Measurements from ENCODE around the gene DISP3. TPM values are rescaled to one million over a fixed set of nuclear protein-coding genes. Genes with fewer than 3 reads are reported as not detected.

The DISP3 gene
- total RNA-seq, 1 donor from 2014 or later, result 0.12 TPM

GRCh38 chr1:11474826-11475225 lies 4.1 kb upstream of the DISP3 start:
- DNase-seq (no peak), ATAC-seq (no peak)
- Histone ChIP-seq H3K36me3 (no peaks in the 10 kb centered on the region), H3K4me3 (no peak overlapping the region), H3K4me1 (peaks cover 15% of the 10 kb centered on the region), H3K27me3 (ENCODE audit: low read depth) (peaks cover 46% of the 10 kb centered on the region), H3K9me3 (no peaks in the 10 kb centered on the region), H3K27ac (no peak overlapping the region)
- TF ChIP-seq CTCF (IDR thresholded peaks at IDR 0.05), result no peak
- intact Hi-C loops (cut with DNase I), result no loop called here

DNA sequence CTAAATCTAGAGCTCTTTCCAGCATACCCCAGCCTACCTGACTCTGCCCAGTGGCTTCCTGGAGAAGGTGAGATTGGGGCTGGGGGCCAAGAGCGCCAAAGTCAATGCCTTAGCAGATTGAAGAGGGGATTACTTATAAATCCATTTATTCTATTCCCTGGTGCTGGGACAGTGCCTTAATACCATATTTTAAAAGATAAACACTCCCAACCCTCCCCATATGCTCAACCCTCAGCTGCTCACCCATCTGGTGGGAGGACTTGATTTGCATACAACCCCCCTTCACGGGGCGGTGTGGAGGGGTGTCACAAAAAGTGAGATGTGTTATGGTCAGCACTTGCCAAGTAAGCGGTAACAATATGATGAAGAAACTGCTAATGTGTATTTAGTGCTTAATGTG lies 3.2 kb upstream of the DISP3 start:
- Histone ChIP-seq H3K27me3 (ENCODE audit: low read depth) (peaks cover 55% of the 10 kb centered on the region), H3K4me3 (no peak overlapping the region), H3K9me3 (no peaks in the 10 kb centered on the region), H3K27ac (no peak overlapping the region), H3K36me3 (no peaks in the 10 kb centered on the region), H3K4me1 (peaks cover 18% of the 10 kb centered on the region)
- TF ChIP-seq CTCF (IDR thresholded peaks at IDR 0.05), result no peak
- intact Hi-C loops (cut with DNase I), result no loop called here
- DNase-seq (no peak), ATAC-seq (no peak)

DNA sequence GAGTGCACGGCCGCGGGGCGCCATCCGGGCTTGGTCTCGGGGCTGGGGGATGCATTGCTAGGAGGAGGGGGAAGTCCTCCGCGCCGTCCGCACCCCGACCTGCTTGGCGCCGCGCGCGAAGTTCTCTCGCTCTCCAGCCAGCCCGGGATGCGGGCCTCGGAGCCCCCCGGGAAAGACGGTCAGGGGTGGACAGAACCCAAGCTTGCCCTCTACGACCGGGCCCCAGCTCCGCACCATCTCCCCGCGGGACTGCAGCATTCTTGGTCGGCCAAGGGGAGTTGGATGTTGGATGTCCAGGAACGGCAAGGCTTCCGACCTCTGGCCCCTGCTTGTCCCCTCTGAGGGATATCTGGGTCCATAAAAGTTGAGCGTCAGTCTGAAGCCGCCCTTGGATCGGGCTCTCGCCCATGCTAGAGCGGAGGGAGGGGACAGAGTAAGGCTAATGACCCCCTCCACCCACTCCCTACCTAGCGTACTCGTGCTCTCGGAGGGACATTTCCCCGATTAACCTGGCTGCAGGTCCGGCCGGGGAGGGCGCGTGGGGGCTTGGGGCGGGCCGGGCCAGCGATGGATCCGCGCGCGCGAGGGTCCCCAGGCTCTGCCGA lies 522 bp downstream of the DISP3 start:
- DNase-seq, result no peak
- no peaks in the 10 kb centered on the region for H3K9me3 ChIP-seq
- peak overlapping the region; percentile 61 for H3K4me3 ChIP-seq
- intact Hi-C loops (cut with DNase I), result no loop called here
- peaks cover 18% of the 10 kb centered on the region for H3K4me1 ChIP-seq
- H3K36me3 ChIP-seq, result no peaks in the 10 kb centered on the region
- TF ChIP-seq CTCF (IDR thresholded peaks at IDR 0.05), result no peak
- ATAC-seq, result peak; percentile 6 to 8
- no peak overlapping the region for H3K27ac ChIP-seq
- H3K27me3 ChIP-seq (ENCODE audit: low read depth), result peaks cover 83% of the 10 kb centered on the region

- Histone ChIP-seq H3K9me3 (no peaks in the 10 kb centered on the region), H3K4me1 (peaks cover 18% of the 10 kb centered on the region), H3K36me3 (no peaks in the 10 kb centered on the region), H3K27me3 (ENCODE audit: low read depth) (peaks cover 73% of the 10 kb centered on the region), H3K27ac (no peak overlapping the region), H3K4me3 (no peak overlapping the region)
- intact Hi-C loops (cut with DNase I), result no loop called here
- no peak for TF ChIP-seq CTCF (IDR thresholded peaks at IDR 0.05)
- no peak for ATAC-seq
- no peak for DNase-seq
Observed at GRCh38 chr1:11481019-11481418, 2.1 kb downstream of the DISP3 start.

- Histone ChIP-seq H3K4me3 (no peak overlapping the region), H3K36me3 (no peaks in the 10 kb centered on the region), H3K9me3 (no peaks in the 10 kb centered on the region), H3K4me1 (peaks cover 18% of the 10 kb centered on the region), H3K27ac (no peak overlapping the region), H3K27me3 (ENCODE audit: low read depth) (peaks cover 64% of the 10 kb centered on the region)
- ATAC-seq, result no peak
- no peak for TF ChIP-seq CTCF (IDR thresholded peaks at IDR 0.05)
- intact Hi-C loops (cut with DNase I), result no loop called here
- DNase-seq, result no peak
Observed at GRCh38 chr1:11482198-11482597, 3.2 kb downstream of the DISP3 start.
